Measurements from ENCODE around the gene GDF9.

Gene GDF9

GRCh38 chr5:132834057-132834456 lies 32.2 kb downstream of the GDF9 start:
- no peak for TF ChIP-seq CTCF (IDR thresholded peaks at IDR 0.05; ENCODE audit: control insufficient read depth, insufficient read depth, low read depth, low read length, missing control alignments)
- no peak for DNase-seq (ENCODE audit: low read depth)
- no peak overlapping the region for H3K4me3 ChIP-seq (ENCODE audit: control insufficient read depth, low read depth, low read length)

- no peak for TF ChIP-seq CTCF (IDR thresholded peaks at IDR 0.05; ENCODE audit: control insufficient read depth, insufficient read depth, low read depth, low read length, missing control alignments)
- no peak for DNase-seq (ENCODE audit: low read depth)
- H3K4me3 ChIP-seq (ENCODE audit: control insufficient read depth, low read depth, low read length): no peak overlapping the region
Observed at GRCh38 chr5:132832612-132833011, 33.7 kb downstream of the GDF9 start.

- TF ChIP-seq CTCF (IDR thresholded peaks at IDR 0.05; ENCODE audit: control insufficient read depth, insufficient read depth, low read depth, low read length, missing control alignments): no peak
- no peak for DNase-seq (ENCODE audit: low read depth)
- peak overlapping the region; percentile 71 for H3K4me3 ChIP-seq (ENCODE audit: control insufficient read depth, low read depth, low read length)
Observed at GRCh38 chr5:132831095-132831860, 35.0 kb downstream of the GDF9 start.

- DNase-seq (ENCODE audit: low read depth): no peak
Observed at GRCh38 chr5:132830436-132831094, 35.7 kb downstream of the GDF9 start, which contains the start of gene SHROOM1. Gene SHROOM1 (minus strand): TSS chr5:132830647. CDS start chr5:132826140, 4,507 bp downstream.

GRCh38 chr5:132829742-132830435 lies 36.4 kb downstream of the GDF9 start:
- H3K4me3 ChIP-seq (ENCODE audit: control insufficient read depth, low read depth, low read length): peak overlapping the region; percentile 71
- peak; percentile 92 for TF ChIP-seq CTCF (IDR thresholded peaks at IDR 0.05; ENCODE audit: control insufficient read depth, insufficient read depth, low read depth, low read length, missing control alignments)
- DNase-seq (ENCODE audit: low read depth): no peak

More at GRCh38 chr5:132830436-132831094, 35.7 kb downstream of the GDF9 start, which contains the start of gene SHROOM1:
- peak within 1 kb of the TSS; percentile 71 for H3K4me3 ChIP-seq (ENCODE audit: control insufficient read depth, low read depth, low read length)
- no peak for TF ChIP-seq CTCF (IDR thresholded peaks at IDR 0.05; ENCODE audit: control insufficient read depth, insufficient read depth, low read depth, low read length, missing control alignments)

- peak overlapping the region; percentile 71 for H3K4me3 ChIP-seq (ENCODE audit: control insufficient read depth, low read depth, low read length)
- DNase-seq (ENCODE audit: low read depth): no peak
- no peak for TF ChIP-seq CTCF (IDR thresholded peaks at IDR 0.05; ENCODE audit: control insufficient read depth, insufficient read depth, low read depth, low read length, missing control alignments)
Observed at GRCh38 chr5:132828846-132829494, 37.3 kb downstream of the GDF9 start.

Data from AG09309 (cell line).